NCI-H2196 treated with DMSO at 0.1 percent for 48 hours (cell line): ENCODE results near the gene KDM6A.
"Not testable (repeated sequence)": the region's sequence is repeated elsewhere in the genome, so short reads cannot be mapped to it uniquely, and the experiment has no call there.

Experiments used
- DNase-seq: peaks from one replicate; lab custom pipeline; 2025; ENCODE audit not compliant: unreplicated experiment; lab: John Stamatoyannopoulos, UW

The KDM6A gene

DNA sequence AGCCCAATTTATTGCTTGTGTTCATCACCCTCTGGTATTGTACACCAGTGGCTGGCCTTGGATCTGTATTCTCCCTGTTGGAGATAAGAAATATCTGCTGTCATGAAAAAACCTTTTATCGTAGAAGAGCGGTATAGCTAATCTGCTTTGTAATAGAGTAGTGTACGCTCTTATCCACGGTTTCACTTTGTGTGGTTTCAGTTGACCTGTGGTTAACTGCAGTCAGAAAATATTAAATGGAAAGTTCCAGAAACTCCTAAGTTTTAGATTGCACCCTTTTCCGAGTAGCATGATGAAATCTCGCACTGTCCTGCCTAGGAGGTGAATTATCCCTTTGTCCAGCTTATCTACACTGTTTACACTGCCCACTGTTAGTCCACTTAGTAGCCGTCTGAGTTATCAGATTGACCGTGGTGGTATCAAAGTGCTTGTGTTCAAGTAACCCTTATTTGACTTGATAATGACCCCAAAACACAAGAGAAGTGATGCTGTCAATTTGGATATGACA is 42.4 kb downstream of the KDM6A start:
- no peak for DNase-seq

DNA sequence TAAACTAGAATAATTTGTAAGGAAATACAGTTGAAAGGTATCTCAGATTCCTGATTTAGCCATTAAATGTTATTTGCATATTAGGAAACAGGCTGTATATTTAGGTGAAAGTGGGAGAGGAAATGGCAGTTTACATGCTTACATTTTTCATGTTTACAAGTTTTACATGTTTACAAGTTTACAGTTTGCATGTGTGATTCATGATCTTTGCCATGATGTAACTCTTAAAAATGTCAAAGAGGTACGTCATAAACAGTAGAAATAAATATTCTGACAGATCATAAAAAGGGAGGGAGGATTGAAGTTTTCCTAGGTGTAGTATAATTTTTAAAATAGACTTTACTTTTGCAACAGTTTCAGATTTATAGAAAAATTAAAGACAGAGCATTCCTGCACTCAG is 45.7 kb downstream of the KDM6A start:
- DNase-seq = no peak

DNA sequence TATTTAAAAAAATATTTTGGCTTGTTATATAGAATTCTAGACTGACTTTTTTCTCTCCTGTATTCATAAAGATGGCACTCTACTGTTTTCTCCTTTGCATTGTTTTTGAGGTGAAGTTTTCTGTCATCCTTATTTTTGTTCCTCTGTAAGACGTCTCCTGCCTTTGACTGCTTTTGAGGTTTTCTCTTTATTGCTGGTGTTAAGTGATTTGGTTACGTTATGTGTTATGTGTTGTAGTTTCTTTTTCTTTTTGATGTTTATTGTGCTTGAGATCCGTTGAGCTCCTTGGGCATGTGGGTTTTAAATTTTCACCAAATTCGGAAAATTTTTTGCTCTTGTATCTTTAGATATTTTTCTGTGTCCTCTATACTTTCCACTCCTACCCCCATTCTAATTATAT is 50.0 kb downstream of the KDM6A start:
- no peak for DNase-seq

DNA sequence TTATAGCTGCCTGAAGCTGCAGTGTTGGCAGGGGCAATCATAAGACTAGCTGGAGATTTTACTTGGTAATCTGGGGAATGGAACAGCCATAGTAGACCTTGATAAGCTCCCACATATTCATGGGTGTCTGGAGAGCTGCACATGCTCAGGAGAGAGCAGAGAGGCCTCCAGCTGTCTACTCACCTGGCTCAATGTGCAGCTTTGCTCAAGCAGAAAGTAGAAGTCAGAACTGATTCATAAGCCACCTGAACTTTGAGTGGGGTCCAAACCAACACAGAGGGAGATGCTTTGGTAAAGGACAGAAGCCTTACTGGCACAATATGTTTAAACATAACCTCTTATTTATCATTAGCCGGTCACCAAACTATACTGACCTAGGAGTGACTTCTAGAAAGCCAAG is 54.4 kb downstream of the KDM6A start:
- no peak for DNase-seq

DNA sequence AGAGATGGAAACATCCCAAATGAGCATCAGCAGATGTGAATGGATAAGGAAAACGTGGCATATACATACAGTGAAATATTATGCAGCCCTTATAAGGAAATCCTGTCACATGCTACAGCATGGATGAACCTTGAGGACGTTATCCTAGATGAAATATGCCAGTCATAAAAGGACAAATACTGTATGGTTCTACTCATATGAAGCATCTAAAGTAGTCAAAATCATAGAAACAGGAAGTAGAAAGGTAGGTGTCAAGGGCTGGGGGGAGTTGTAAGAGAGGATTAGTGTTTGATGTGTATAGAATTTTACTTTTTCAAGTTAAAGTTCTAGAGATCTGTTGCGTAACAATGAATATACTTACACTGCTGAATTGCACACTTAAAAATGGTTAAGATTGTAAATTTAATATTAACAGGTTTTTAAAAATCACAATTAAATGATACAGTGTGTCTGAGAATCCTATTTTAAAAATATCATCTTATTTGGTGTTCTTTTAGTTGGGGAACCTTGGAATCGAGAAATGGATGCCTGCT is 58.5 kb downstream of the KDM6A start:
- DNase-seq = no peak

DNA sequence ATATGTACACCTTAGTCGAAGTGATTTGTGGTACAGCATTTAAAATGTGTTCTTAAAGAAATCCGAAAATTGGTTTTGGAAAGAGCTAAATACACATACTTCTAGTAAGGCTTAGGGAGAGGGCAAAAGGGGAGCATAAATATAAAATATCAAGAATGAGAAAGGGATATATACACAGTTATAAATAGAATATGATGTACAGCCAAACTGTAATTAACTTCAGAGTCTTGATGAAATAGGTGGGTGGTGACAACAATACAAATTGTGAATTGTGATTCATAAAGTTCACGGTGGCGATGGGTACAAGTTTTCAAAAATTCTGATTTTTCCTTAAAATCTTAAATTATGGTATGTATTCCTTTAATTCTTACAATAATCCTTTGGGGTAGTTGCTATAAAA is 62.2 kb downstream of the KDM6A start:
- no peak for DNase-seq

DNA sequence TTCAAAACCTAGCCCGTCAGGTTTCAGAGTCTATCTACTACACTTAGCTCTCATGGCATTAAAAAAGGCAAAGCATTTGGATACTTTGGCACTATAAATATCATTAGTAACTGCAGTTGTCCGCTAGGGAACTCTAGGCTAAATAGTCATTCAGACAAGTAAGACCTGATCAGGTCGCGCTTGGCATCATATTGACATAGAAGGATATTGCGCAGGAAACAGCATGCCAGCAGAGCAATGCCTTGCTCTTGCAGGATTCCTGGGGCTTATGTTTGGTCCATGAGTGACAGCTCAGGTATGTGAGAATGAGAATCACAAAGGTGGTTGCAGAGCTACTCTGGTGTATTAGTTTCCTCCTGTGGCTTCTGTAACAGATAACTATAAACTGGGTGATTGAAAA is 62.7 kb downstream of the KDM6A start:
- DNase-seq = no peak

DNA sequence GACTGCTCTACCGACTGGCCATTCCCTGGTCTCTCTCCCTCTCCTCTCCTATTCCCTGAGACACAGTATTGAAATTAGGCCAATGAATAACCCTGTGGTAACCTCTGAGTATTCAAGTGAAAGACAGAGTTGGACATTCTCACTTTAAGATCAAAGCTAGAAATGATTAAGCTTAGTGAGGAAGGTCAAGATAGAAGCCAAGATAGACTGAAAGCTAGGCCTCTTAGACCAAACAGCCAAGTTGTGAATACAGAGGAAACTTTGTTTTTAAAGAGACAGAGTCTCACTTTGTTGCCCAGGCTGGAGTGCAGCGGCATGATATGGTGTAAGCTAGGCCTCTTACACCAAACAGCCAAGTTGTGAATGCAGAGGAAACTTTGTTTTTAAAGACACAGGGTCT is 64.6 kb downstream of the KDM6A start:
- DNase-seq = no peak

DNA sequence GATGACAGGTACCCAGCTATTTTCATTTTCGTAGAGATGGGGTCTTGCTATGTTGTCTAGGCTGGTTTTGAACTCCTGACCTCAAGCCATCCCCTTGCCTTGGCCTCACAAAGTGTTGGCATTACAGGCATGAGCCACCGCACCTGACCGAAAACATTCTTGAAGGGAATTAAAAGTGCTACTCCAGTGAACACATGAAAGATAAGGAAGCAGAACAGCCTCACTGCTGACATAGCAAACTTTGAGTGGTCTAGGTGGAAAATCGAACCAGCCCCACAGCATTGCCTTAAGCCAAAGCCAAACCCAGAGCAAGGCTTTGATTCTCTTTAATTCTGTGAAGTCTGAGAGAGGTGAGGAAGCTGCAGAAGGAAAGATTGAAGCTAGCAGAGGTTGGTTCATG is 65.1 kb downstream of the KDM6A start:
- DNase-seq = no peak

DNA sequence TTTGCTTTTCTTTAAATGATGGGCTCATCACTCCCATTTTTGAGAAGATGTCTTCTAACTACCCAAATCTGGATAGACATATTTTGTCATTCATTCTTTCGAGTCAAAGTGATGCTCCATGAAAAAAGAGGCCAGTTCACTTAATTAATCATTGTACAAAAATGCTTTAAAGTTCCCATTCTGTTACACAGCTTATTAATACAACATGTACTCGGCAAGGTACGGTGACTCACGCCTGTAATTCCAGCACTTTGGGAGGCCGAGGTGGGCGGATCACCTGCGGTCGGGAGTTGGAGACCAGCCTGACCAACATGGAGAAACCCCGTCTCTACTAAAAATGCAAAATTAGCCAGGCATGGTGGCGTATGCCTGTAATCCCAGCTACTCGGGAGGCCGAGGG is 67.6 kb downstream of the KDM6A start:
- DNase-seq = not testable (repeated sequence)

DNA sequence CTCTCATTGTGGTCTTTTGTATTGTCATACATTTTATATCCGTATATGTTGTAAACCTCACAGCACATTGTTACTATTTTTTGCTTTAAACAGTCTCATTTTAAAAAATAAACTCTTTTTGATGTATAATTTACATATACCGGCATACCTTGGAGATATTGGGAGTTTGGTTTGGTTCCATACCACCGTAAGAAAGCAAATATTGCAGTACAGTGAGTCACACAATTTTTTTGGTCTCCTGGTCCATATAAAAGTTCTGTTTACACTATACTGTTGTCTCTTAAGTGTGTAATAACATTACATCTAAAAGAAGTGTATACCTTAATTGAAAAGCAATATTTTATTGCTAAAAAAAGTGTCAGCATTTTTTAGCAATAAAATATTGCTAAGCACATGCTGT is 70.0 kb downstream of the KDM6A start:
- DNase-seq = no peak

DNA sequence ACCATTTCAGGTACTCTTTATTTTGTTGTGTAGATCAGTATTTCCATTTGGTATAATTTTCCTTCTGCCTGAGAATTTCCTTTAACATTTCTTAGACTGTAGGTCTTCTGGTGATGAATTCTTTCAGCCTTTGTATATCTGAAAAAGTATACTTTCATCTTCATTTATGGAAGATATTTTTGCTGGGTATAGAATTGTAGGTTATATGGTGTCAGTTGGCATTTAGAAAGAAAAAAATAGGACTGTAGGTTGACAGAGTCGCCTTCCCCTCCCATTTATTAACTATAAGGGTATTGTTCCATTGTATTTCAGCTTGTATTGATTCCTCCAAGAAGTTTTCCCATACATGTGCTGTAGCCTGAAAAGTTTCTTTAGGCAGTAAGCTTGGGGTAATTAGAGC is 71.9 kb downstream of the KDM6A start:
- DNase-seq = no peak

DNA sequence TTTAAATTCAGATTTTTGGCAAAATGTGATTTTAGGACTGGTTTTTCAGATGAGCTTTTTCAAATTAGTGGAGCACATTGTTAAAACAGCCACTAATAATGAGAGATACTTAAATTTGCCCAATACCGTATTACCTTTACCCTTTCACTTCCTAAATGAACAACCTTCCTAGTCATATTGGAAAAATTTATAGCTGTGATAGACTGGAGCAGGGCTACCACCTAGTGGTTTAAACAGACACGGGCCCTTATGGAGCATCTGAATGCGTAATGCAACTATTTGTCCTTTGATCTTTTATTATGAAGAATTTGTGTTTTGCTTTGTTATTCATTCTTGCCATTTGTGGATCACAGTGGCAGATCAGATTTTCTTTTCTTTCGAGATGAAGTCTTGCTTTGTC is 72.7 kb downstream of the KDM6A start:
- DNase-seq = no peak

DNA sequence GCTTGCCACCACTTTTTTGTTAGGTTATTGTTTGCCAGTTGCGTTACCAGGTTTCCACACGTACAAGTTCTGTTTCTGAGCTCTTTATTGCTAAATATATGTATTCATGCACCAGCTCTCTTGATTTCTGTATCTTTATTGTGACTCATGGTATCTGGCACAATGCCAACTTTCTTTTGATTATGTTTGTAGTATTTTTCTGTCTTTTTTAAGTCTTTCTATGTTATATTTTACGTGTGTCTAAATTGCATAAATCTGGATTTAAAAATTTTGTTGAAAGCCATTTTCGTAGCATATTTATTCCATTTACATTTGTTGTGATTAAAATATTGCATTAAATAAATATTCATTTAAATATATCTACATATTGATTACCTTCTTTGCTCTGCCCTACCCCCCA is 73.8 kb downstream of the KDM6A start:
- DNase-seq = no peak

DNA sequence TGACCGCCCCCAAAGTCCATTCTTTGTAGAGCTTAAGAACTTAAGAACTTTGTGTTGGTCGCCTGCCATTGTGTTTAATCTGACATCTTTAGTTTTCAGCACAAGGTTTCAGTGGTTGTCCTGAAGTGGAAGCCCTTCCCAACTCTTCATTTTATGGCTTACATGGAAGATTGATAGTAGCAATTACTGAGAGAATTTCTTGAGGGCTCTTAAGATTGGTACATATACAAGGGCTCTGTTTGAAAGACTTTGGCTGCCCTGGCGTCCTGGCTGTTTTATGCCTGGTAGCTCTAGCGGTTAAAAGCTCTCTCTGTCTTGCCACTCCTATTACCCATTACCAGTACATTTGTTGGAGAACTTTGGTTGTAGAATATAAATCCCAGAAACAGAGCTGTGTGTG is 75.0 kb downstream of the KDM6A start:
- no peak for DNase-seq

DNA sequence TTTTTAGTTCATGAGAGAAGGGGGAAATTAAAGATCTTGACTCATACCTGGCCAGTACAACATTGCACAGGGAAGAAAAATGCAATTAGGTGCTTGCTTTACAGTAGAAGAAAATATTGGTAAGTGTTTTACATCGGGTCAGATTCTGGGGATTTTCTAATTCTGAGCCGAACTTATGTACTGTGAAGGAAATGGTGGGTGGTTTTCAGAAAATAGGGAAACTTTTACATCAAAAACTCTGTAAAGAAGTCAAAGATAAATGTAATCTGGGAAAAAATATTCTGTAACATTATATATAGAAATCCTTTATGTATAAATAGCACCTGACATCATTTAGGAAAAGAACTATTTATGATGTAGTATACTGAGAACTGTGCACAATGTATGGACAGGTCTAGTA is 75.4 kb downstream of the KDM6A start:
- DNase-seq = no peak

DNA sequence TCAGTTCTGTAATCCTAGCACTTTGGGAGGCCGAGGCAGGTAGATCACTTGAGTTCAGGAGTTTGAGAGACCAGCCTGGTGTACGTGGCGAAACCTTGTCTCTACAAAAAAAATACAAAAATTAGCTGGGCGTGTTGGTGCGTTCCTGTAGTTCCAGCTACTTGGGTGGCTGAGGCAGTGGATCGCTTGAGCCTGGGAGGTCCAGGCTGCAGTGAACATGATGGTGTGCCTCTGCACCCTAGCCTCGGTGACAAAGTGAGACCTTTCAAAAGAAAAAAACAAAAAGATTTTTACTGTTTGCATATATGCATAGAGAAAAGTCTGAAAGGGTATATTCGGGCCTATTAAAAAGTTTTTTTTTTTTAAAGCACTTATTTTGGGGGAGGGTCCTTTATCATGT is 76.1 kb downstream of the KDM6A start:
- no peak for DNase-seq

DNA sequence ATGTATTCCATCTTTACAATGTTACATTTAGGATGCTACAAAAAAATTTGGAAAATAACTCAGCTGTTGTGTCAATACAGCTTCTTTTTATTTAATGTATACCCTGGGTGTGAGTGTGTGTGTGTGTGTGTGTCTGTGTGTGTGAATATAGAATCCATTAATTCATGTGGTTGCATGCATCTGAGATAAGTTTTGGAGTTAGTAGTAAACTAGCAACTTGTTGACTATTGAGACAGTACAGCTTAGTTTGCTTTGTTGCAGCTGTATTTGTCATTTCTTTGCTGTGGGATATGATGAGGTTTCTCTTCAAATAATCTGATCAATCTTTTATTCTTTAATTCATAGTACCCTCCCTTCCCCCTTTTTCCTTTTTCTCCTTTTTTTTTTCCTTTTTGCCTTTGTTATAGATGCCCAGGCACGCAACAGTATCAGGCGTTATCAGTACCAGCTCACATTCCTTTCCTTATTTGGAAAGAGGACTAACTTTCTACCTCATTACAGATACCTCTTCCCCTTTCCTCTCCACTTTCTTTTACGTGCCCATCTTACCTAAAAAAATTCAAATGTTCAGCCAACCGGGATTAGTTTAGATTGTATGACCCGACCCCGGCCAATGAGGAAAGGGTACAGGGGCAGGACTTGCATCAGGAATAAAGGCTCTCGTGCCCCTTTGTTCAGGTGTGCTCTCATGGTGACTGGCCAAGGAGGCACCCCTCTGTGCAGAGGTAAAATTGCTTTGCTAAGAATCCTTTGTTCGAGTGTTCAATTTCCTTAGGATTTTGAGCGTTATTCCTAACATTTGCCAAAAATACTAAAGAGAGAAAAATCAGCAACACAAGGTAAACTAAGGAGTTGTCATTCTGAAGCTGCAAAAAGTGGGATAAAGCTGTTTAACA is 77.7 kb downstream of the KDM6A start:
- not testable (repeated sequence) for DNase-seq

DNA sequence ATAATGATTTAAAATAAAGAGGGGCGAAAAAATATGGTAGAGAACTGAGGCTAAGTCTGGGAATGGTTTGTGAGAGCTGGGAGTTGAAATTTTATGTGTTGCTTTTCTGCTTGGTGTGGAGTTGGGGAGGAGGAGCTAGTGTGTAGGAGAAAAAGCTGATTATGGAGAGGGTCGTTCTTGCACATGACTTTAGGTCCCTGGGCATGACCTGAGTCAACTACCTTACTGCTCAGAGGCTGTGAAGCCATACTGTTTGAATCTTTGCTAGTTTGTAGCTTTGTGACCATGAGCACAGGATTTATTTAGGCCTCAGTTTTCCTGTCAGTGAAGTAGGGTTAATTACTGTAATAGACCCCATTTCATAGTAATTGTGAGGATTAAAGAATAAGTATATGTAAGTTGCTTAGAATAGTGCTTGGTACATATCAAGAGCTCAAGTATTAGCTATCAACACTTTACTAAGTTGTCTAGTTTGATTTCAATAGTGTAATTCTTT is 78.6 kb downstream of the KDM6A start:
- no peak for DNase-seq

DNA sequence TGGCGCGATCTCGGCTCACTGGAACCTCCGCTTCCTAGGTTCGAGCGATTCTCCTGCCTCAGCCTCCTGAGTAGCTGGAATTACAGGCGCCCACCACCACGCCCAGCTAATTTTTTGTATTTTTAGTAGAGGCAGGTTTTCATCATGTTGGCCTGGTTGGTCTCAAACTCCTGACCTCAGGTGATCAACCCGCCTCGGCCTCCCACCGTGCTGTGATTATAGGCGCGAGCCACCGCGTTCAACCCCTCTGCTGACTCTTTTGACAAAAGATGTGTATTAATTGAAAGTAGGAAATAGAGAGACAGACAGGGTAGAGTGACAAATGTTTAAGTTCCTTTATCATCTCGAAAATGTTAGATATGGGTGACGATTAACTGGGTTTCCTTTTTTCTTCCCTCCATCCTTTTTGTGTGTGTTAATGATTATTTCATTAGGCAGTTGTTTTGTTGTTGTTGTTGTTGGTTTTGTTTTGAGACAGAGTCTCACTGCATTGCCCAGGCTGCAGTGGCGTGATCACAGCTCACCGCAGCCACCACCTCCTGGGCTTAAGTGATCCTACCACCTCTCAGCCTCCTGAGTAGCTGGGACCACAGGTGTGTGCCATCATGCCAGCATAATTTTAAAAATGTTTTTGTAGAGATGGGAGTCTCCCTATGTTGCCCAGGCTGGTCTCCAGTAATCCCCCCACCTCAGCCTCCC is 79.5 kb downstream of the KDM6A start:
- no peak for DNase-seq

DNA sequence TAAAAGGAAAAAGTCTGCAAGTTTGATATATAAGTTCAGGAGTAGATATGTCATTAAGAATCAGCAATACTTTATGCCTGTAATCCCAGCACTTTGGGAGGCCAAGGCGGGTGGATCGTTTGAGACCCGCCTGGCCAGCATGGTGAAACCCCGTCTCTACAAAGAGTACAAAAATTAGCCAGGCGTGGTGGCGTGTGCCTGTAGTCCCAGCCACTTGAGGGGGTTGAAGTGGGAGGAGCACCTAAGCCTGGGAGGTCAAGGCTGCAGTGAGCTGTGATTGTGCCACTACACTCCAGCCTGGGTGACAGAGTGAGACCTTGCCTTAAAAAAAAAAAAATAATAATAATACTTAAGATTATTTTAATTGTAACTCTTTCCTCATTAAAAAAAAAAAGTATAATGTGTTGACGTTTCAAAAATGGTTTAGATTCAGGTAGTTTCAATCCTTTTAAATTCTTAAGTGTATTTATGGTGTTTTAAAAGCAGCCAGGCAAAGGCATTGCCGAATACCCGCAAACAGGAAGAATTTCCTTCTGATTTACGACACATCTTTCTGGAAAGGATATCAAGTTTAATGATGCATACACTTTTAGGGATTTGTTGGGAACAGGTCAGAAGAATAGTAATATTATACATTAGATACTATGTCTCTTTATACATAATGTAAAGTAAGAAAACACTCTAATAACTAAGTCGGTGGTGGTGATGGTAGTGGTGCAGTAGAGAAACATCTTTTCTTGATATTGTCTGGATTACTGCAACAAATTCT is 80.9 kb downstream of the KDM6A start:
- DNase-seq = no peak
